H1 (cell line): Measurements from ENCODE around the gene ACSF3. TPM values are rescaled to one million over a fixed set of nuclear protein-coding genes. Genes with fewer than 3 reads are reported as not detected.
A peak's percentile ranks its signal among the peaks of the same experiment; 100 is the strongest.

ENCODE experiments used
- CTCF ChIA-PET: fragments of 300-600 bp; sonication (Branson Sonifier 250); formaldehyde crosslinking; loops from one replicate; lab custom pipeline; 2021; ENCODE audit not compliant: partially characterized antibody; lab: Charles Lee
- POLR2A ChIA-PET: fragments of 300-600 bp; sonication (Branson Sonifier 250); formaldehyde crosslinking; loops from one replicate; lab custom pipeline; 2021; ENCODE audit warnings: inconsistent platforms; ENCODE audit not compliant: partially characterized antibody; lab: Charles Lee
- DNase-seq, 2 experiments: peaks; one replicate each; pipeline versions ENCODE4 v3.0.0 to v3.0.0-alpha.2; 2010 to 2022; ENCODE audit warnings: low spot score in 2 of 2, low read depth in 1 of 2, mixed read lengths in 1 of 2
- FAIRE-seq: peaks from 2 replicates; lab custom pipeline; 2011; peaks lifted over from hg19 to GRCh38; lab: Jason Lieb, UNC
- H2AFZ ChIP-seq: 2 replicates; pipeline ENCODE4 v1.8.1; 2012; ENCODE audit warnings: low read length, inconsistent platforms
- H2AK5ac ChIP-seq: 2 replicates; pipeline ENCODE4 v1.6.1; 2013; ENCODE audit warnings: low read depth, low read length
- H2BK120ac ChIP-seq: replicated peaks from 2 replicates; pipeline ENCODE3; 2013; ENCODE audit warnings: low read depth, low read length, inconsistent platforms
- H2BK12ac ChIP-seq: 2 replicates; pipeline ENCODE4 v1.6.1; 2013; ENCODE audit warnings: low read depth, low read length
- H2BK15ac ChIP-seq: 2 replicates; pipeline ENCODE4 v1.6.1; 2013; ENCODE audit warnings: low read length
- H2BK20ac ChIP-seq: 2 replicates; pipeline ENCODE4 v1.6.1; 2013; ENCODE audit warnings: low read length
- H2BK5ac ChIP-seq: 2 replicates; pipeline ENCODE4 v1.6.1; 2013; ENCODE audit warnings: low read depth, low read length
- H3K14ac ChIP-seq: 2 replicates; pipeline ENCODE4 v1.6.1; 2013; ENCODE audit warnings: inconsistent platforms; ENCODE audit not compliant: insufficient read length
- H3K18ac ChIP-seq: 2 replicates; pipeline ENCODE4 v1.6.1; 2013; ENCODE audit warnings: low read length; ENCODE audit errors: extremely low read depth
- H3K23ac ChIP-seq: 2 replicates; pipeline ENCODE4 v1.6.1; 2013; ENCODE audit warnings: inconsistent platforms; ENCODE audit not compliant: insufficient read length
- H3K23me2 ChIP-seq: 2 replicates; pipeline ENCODE4 v1.6.1; 2013; ENCODE audit warnings: low read depth, low read length
- H3K27ac ChIP-seq: 2 replicates; pipeline ENCODE4 v1.6.1; 2011; ENCODE audit warnings: low read depth, low read length, inconsistent platforms
- H3K27me3 ChIP-seq, 4 experiments: replicated peaks in 1 of 4; 1 replicate in 1 of 4; 2 replicates in 3 of 4; pipeline versions ENCODE4 v1.6.1 to v1.8.1; 2011 to 2013; ENCODE audit warnings: low read length in 3 of 4, mild to moderate bottlenecking in 3 of 4, inconsistent platforms in 2 of 4, mixed read lengths in 2 of 4, moderate library complexity in 1 of 4; ENCODE audit not compliant: control insufficient read depth in 3 of 4, insufficient read depth in 3 of 4; ENCODE audit errors: extremely low read depth in 1 of 4
- H3K36me3 ChIP-seq, 4 experiments: 2 replicates each; pipeline versions ENCODE4 v1.6.1 to v1.8.1; 2011 to 2013; ENCODE audit warnings: mild to moderate bottlenecking in 4 of 4, low read length in 3 of 4, moderate library complexity in 2 of 4, control low read depth in 1 of 4, inconsistent platforms in 1 of 4; ENCODE audit not compliant: insufficient read depth in 4 of 4, control insufficient read depth in 2 of 4
- H3K4ac ChIP-seq: replicated peaks from 2 replicates; pipeline ENCODE3; 2013; ENCODE audit warnings: low read length, low read depth, mixed read lengths, inconsistent platforms; ENCODE audit not compliant: insufficient read length
- H3K4me1 ChIP-seq, 4 experiments: replicated peaks in 1 of 4; 1 replicate in 1 of 4; 2 replicates in 3 of 4; pipeline versions ENCODE4 v1.6.1 to v1.8.1; 2011 to 2013; ENCODE audit warnings: low read length in 3 of 4, inconsistent platforms in 2 of 4, mixed read lengths in 1 of 4; ENCODE audit not compliant: insufficient read depth in 4 of 4, control insufficient read depth in 3 of 4
- H3K4me2 ChIP-seq, 2 experiments: 2 replicates each; pipeline versions ENCODE4 v1.6.1 to v1.8.1; 2011 to 2013; ENCODE audit warnings: low read depth in 2 of 2, low read length in 2 of 2, control low read depth in 1 of 2, inconsistent platforms in 1 of 2, mild to moderate bottlenecking in 1 of 2; ENCODE audit not compliant: insufficient read depth in 1 of 2
- H3K4me3 ChIP-seq, 4 experiments: fragments of 200-600, 300-600 bp in 1 of 4; sonication (generic), shearing (Covaris generic), sonication (Bioruptor Twin) in 1 of 4; 2 replicates each; pipeline versions ENCODE4 v1.5.1 to v1.8.1; 2011 to 2016; ENCODE audit warnings: low read length in 4 of 4, low read depth in 3 of 4, control low read depth in 2 of 4, inconsistent platforms in 2 of 4, mild to moderate bottlenecking in 2 of 4, mixed read lengths in 1 of 4, moderate library complexity in 1 of 4; ENCODE audit not compliant: insufficient read depth in 2 of 4; ENCODE audit errors: extremely low read depth in 1 of 4
- H3K56ac ChIP-seq: replicated peaks from 2 replicates; pipeline ENCODE3; 2013; ENCODE audit warnings: low read depth, mild to moderate bottlenecking, mixed read lengths, low read length, inconsistent platforms; ENCODE audit not compliant: insufficient read length
- H3K79me1 ChIP-seq: 2 replicates; pipeline ENCODE4 v1.6.1; 2013; ENCODE audit warnings: low read depth, low read length, control low read depth
- H3K79me2 ChIP-seq, 2 experiments: 2 replicates each; pipeline versions ENCODE4 v1.6.1 to v1.8.1; 2012 to 2013; ENCODE audit warnings: low read length in 2 of 2, mild to moderate bottlenecking in 2 of 2, inconsistent platforms in 1 of 2; ENCODE audit not compliant: insufficient read depth in 2 of 2, control insufficient read depth in 1 of 2
- H3K9ac ChIP-seq, 4 experiments: replicated peaks in 1 of 4; 1 replicate in 1 of 4; 2 replicates in 3 of 4; pipeline versions ENCODE4 v1.6.1 to v1.8.1; 2011 to 2013; ENCODE audit warnings: low read depth in 3 of 4, low read length in 3 of 4, control low read depth in 2 of 4, mild to moderate bottlenecking in 2 of 4, moderate library complexity in 2 of 4, inconsistent platforms in 1 of 4; ENCODE audit errors: extremely low read depth in 1 of 4
- H3K9me3 ChIP-seq, 2 experiments: 2 replicates each; pipeline versions ENCODE4 v1.6.1 to v1.8.1; 2012 to 2013; ENCODE audit warnings: mild to moderate bottlenecking in 2 of 2, moderate library complexity in 2 of 2, control low read depth in 1 of 2, inconsistent platforms in 1 of 2, low read depth in 1 of 2, low read length in 1 of 2, mixed read lengths in 1 of 2; ENCODE audit not compliant: insufficient read depth in 2 of 2
- H4K20me1 ChIP-seq, 2 experiments: replicated peaks in 1 of 2; 2 replicates each; pipeline versions ENCODE3 to v1.8.1; 2011 to 2013; ENCODE audit warnings: inconsistent platforms in 2 of 2, low read length in 2 of 2, mild to moderate bottlenecking in 1 of 2; ENCODE audit not compliant: insufficient read depth in 2 of 2, control insufficient read depth in 1 of 2
- H4K5ac ChIP-seq: 2 replicates; pipeline ENCODE4 v1.6.1; 2013; ENCODE audit warnings: low read length, low read depth, mixed read lengths, inconsistent platforms; ENCODE audit not compliant: insufficient read length
- H4K8ac ChIP-seq: 2 replicates; pipeline ENCODE4 v1.8.0; 2013; ENCODE audit warnings: mild to moderate bottlenecking, moderate library complexity, low read length, inconsistent platforms; ENCODE audit not compliant: insufficient read depth; ENCODE audit errors: extremely low read depth
- H4K91ac ChIP-seq: replicated peaks from 2 replicates; pipeline ENCODE3; 2013; ENCODE audit warnings: low read length, mixed read lengths, inconsistent platforms; ENCODE audit not compliant: insufficient read length
- ATF2 ChIP-seq: IDR thresholded peaks from 2 replicates; pipeline ENCODE4 v1.6.1; 2012; ENCODE audit warnings: low read length, inconsistent platforms
- FOSL1 ChIP-seq: IDR thresholded peaks from 2 replicates; pipeline ENCODE4 v1.6.1; 2011; ENCODE audit warnings: mild to moderate bottlenecking, low read depth, low read length, moderate library complexity; ENCODE audit not compliant: insufficient read depth
- KDM1A ChIP-seq: fragments of 200-600, 300-600 bp; sonication (generic); IDR thresholded peaks from 2 replicates; pipeline ENCODE4 v1.7.1; 2016; ENCODE audit warnings: mild to moderate bottlenecking, low read length, borderline replicate concordance
- PHF8 ChIP-seq: fragments of 200-600 bp; sonication (generic); conservative IDR thresholded peaks from 2 replicates; pipeline ENCODE4 v1.7.1; 2012; ENCODE audit warnings: low read depth, mild to moderate bottlenecking, inconsistent platforms, low read length, moderate library complexity
- RNF2 ChIP-seq: fragments of 200-900, 300-1000 bp; sonication (generic); IDR thresholded peaks from 2 replicates; pipeline ENCODE4 v1.7.1; 2016; ENCODE audit warnings: borderline replicate concordance, low read depth, mild to moderate bottlenecking, antibody characterized with exemption, low read length; ENCODE audit not compliant: poor library complexity, severe bottlenecking; ENCODE audit errors: missing control alignments
- SIN3A ChIP-seq, 2 experiments: IDR thresholded peaks in 1 of 2; conservative IDR thresholded peaks in 1 of 2; 2 replicates each; pipeline ENCODE4 v1.6.1; 2011 to 2012; ENCODE audit warnings: low read length in 2 of 2, improper control_type of control experiment in 1 of 2, low read depth in 1 of 2, mild to moderate bottlenecking in 1 of 2
- SP1 ChIP-seq: IDR thresholded peaks from 2 replicates; pipeline ENCODE4 v1.6.1; 2011; ENCODE audit warnings: low read depth, low read length
- SP2 ChIP-seq: IDR thresholded peaks from 2 replicates; pipeline ENCODE4 v1.6.1; 2012; ENCODE audit warnings: mild to moderate bottlenecking, low read length, inconsistent platforms
- TEAD4 ChIP-seq: IDR thresholded peaks from 2 replicates; pipeline ENCODE4 v1.6.1; 2012; ENCODE audit warnings: low read depth, low read length, inconsistent platforms, mixed read lengths
- WGBS, 2 experiments: shearing (Covaris generic) in 1 of 2; methylation state at CpG; one replicate each; pipeline versions ENCODE4 v1.1.6 to v1.1.7; 2013 to 2015; ENCODE audit warnings: low lambda C conversion rate in 2 of 2, mixed read lengths in 2 of 2, inconsistent platforms in 1 of 2, low coverage in 1 of 2, missing lambda C conversion rate in 1 of 2; ENCODE audit not compliant: insufficient replicate concordance in 2 of 2, insufficient coverage in 1 of 2, insufficient read length in 1 of 2; ENCODE audit errors: extremely low coverage in 1 of 2, missing lambda C conversion rate in 1 of 2; 5-methylcytosine and 5-hydroxymethylcytosine counted together
- polyA plus RNA-seq, 7 experiments: library from polyadenylated mRNA; depleted of rRNA in 3 of 7; stranded (reverse) in 5 of 7; unstranded in 2 of 7; fragments of >200 nt in 5 of 7; fragments of 200-250 nt in 2 of 7; gene quantifications; 1 replicate in 5 of 7; 2 replicates in 1 of 7; 4 replicates in 1 of 7; pipeline versions ENCODE4 v1.2.1 to v1.2.3, GENCODE V29; 2011 to 2013; ENCODE audit warnings: missing spikeins in 2 of 7, mixed read lengths in 2 of 7
- total RNA-seq: library from RNA; stranded (reverse); fragmentation: NEBNext Ultra II Directional; extraction: Animal tissue kit (Norgen Biotek cat#: 25700); gene quantifications from 2 replicates; pipeline ENCODE4 v1.2.1, GENCODE V29; 2021

The ACSF3 gene
- total and polyA plus RNA-seq, 2 of the 8 experiments (the other 6 are each of a cell fraction or from before 2014, with no cell fraction given): 15.6 to 22.9 TPM

- Histone ChIP-seq H3K27ac (no peak overlapping the region), H3K4ac (no peak overlapping the region), H4K20me1 (peaks cover 0 to 4% of the 10 kb centered on the region in 2 experiments), H2BK20ac (no peak overlapping the region), H2AFZ (no peak overlapping the region), H3K36me3 (no peaks in the 10 kb centered on the region), H2BK12ac (no peak overlapping the region), H2BK15ac (no peak overlapping the region), H4K5ac (no peak overlapping the region), H3K23ac (no peak overlapping the region), H2AK5ac (no peak overlapping the region), H3K4me3 (peak overlapping the region; percentile 34 to 54 (median 36); a peak in 7 of 8 replicates), H3K14ac (no peak overlapping the region), H3K4me1 (peaks cover 0 to 12% (median 8%) of the 10 kb centered on the region in 4 experiments; a peak in 5 of 7 replicates), H3K27me3 (peaks cover 11 to 40% (median 30%) of the 10 kb centered on the region in 4 experiments), H3K18ac (no peak overlapping the region), H3K56ac (no peak overlapping the region), H3K79me1 (no peaks in the 10 kb centered on the region), H2BK5ac (no peak overlapping the region), H4K91ac (no peak overlapping the region), H3K4me2 (peak overlapping the region; percentile 69 to 80), H3K9me3 (no peaks in the 10 kb centered on the region), H3K23me2 (peaks cover 10% of the 10 kb centered on the region; the same call in 1 of the 2 replicates), H2BK120ac (no peak overlapping the region), H4K8ac (no peak overlapping the region), H3K79me2 (no peaks in the 10 kb centered on the region), H3K9ac (no peak overlapping the region)
- ChIA-PET CTCF (interaction anchor here (1.1 kb wide), 1 partner anchor 38 kb away, joined by 4 read pairs; no protein-coding TSS in a partner anchor), POLR2A (interaction anchor here (0.6 to 1.2 kb wide), 2 partner anchors 15 to 392 kb away, joined by 3 to 4 read pairs; partner anchors contain the start of gene ZNF778)
- FAIRE-seq: no peak
- peak in 1 of 2 experiments; percentile 56 for DNase-seq
- 54% methylated on average over 44 of the region's 49 CpGs; no CpG with 5 or more reads in 1 of the 2 experiments for WGBS, 2 experiments
- no peak for TF ChIP-seq PHF8
- no peak for TF ChIP-seq TEAD4
- TF ChIP-seq FOSL1: no peak
- TF ChIP-seq KDM1A: peak; percentile 26; the same call in 1 of the 2 replicates
- TF ChIP-seq ATF2: no peak
- TF ChIP-seq RNF2: peak; percentile 46
- no peak for TF ChIP-seq SP1
- no peak for TF ChIP-seq SP2
- TF ChIP-seq SIN3A (conservative IDR thresholded peaks at IDR 0.05 in 1 of 2, IDR thresholded peaks at IDR 0.05 in 1 of 2; ENCODE audit: low read depth in 1 of 2, low read length in 2 of 2): no peak
Observed at GRCh38 chr16:89202422-89203215, 109.0 kb downstream of the ACSF3 start.
